Testis (tissue), 3 donors: ENCODE results near the gene ADAM21. TPM values are rescaled to one million over a fixed set of nuclear protein-coding genes. Genes with fewer than 3 reads are reported as not detected.

ENCODE experiments used
- DNase-seq: peaks from one replicate; pipeline ENCODE4 v3.0.0-alpha.2; 2019
- H3K27ac ChIP-seq, 2 donors: fragments of 200-600 bp; sonication (generic); one replicate each; pipeline ENCODE4 v1.5.1; 2019
- H3K27me3 ChIP-seq: fragments of 200-600 bp; sonication (generic); one replicate; pipeline ENCODE4 v1.5.1; 2019
- H3K36me3 ChIP-seq: fragments of 200-600 bp; sonication (generic); one replicate; pipeline ENCODE4 v1.5.1; 2017; ENCODE audit warnings: low read depth; ENCODE audit errors: missing control alignments
- H3K4me1 ChIP-seq: fragments of 200-600 bp; sonication (generic); one replicate; pipeline ENCODE4 v1.5.1; 2019
- H3K4me3 ChIP-seq, 2 donors: fragments of 200-600 bp; sonication (generic); one replicate each; pipeline ENCODE4 v1.5.1; 2017 to 2019
- H3K9me3 ChIP-seq: fragments of 200-600 bp; sonication (generic); one replicate; pipeline ENCODE4 v1.5.1; 2017
- CTCF ChIP-seq, 3 experiments: fragments of 450-650 bp in 2 of 3; fragments of 200-600 bp in 1 of 3; sonication (generic) in 1 of 3; IDR thresholded peaks; one replicate each; pipeline ENCODE4 v1.5.1; 2016 to 2019; ENCODE audit warnings: antibody characterized with exemption in 3 of 3, mild to moderate bottlenecking in 2 of 3, moderate library complexity in 1 of 3
- POLR2A ChIP-seq: fragments of 450-650 bp; IDR thresholded peaks from one replicate; pipeline ENCODE4 v1.6.1; 2017; ENCODE audit warnings: antibody characterized with exemption, mild to moderate bottlenecking, moderate library complexity
- WGBS, 2 donors: methylation state at CpG; one replicate each; pipeline ENCODE4 v1.1.5; 2018; 5-methylcytosine and 5-hydroxymethylcytosine counted together
- intact Hi-C: fragments of 100-400 bp; cut with DNase I; formaldehyde crosslinking; loops from one replicate; pipeline ENCODE4 v1.15.1; 2023; ENCODE audit warnings: low total_unique reads
- polyA plus RNA-seq: library from polyadenylated mRNA; stranded (reverse); fragments of 350-450 nt; fragmentation: Illumina TruSeq; extraction: RNeasy Lipid Tissue Mini Kit (QIAGEN cat#74804); gene quantifications from one replicate; pipeline ENCODE4 v1.2.3, GENCODE V29; 2014; ENCODE audit warnings: low read depth, low replicate concordance; ENCODE audit not compliant: insufficient read depth
- total RNA-seq, 2 donors: library from RNA; depleted of rRNA; stranded (reverse); fragments of >200 nt; gene quantifications; one replicate each; pipeline ENCODE4 v1.2.3, GENCODE V29; 2016

The ADAM21 gene
- total and polyA plus RNA-seq, 3 donors from 2014 or later: 4.6 to 15.6 (median 13.7) TPM

- DNase-seq: no peak
- no peaks in the 10 kb centered on the region for H3K36me3 ChIP-seq
- H3K27ac ChIP-seq: no peak overlapping the region
- TF ChIP-seq CTCF (IDR thresholded peaks at IDR 0.05): no peak
- TF ChIP-seq POLR2A: no peak
- H3K4me3 ChIP-seq: no peak overlapping the region
- no peaks in the 10 kb centered on the region for H3K4me1 ChIP-seq
- 35 to 45% methylated on average over 4 of the region's 4 CpGs for WGBS, 2 donors
- no peaks in the 10 kb centered on the region for H3K27me3 ChIP-seq
- no peaks in the 10 kb centered on the region for H3K9me3 ChIP-seq
- intact Hi-C loops: no loop called here
Observed at GRCh38 chr14:70436867-70437266, 15.1 kb upstream of the ADAM21 start.

- 79 to 96% methylated on average over 3 of the region's 3 CpGs for WGBS, 2 donors
- no peaks in the 10 kb centered on the region for H3K9me3 ChIP-seq
- intact Hi-C loops: no loop called here
- DNase-seq: no peak
- H3K36me3 ChIP-seq: no peaks in the 10 kb centered on the region
- H3K4me1 ChIP-seq: no peaks in the 10 kb centered on the region
- no peak overlapping the region for H3K4me3 ChIP-seq
- no peak overlapping the region for H3K27ac ChIP-seq
- H3K27me3 ChIP-seq: no peaks in the 10 kb centered on the region
- no peak for TF ChIP-seq CTCF (IDR thresholded peaks at IDR 0.05)
- no peak for TF ChIP-seq POLR2A
Observed at GRCh38 chr14:70441641-70442040, 10.3 kb upstream of the ADAM21 start.

DNA sequence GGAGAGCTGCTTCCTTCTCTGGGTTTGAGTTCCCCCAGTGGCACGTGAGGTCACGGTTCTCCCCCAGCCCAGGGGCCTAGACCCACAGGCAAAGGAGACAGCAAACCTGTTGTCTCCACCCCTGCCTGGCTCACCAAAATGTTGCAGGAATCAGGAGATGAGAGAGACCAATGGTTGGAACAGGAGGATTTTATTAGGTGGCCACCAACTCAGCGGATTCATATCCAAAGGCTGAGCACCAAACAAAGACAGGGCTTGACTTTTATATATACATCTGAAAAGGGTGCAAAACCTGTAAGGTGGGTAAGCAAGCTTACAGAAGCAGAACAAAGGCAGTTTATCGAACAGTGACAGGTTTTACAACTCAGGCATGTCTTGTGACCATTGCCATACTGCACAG lies 9.2 kb upstream of the ADAM21 start:
- TF ChIP-seq POLR2A (no peak), CTCF (IDR thresholded peaks at IDR 0.05) (no peak)
- no peak overlapping the region for H3K4me3 ChIP-seq
- no peaks in the 10 kb centered on the region for H3K36me3 ChIP-seq
- H3K4me1 ChIP-seq: no peaks in the 10 kb centered on the region
- no peaks in the 10 kb centered on the region for H3K9me3 ChIP-seq
- H3K27ac ChIP-seq: no peak overlapping the region
- no peaks in the 10 kb centered on the region for H3K27me3 ChIP-seq
- DNase-seq: no peak
- WGBS, 2 donors: 87 to 93% methylated on average over 4 of the region's 4 CpGs
- intact Hi-C loops: no loop called here

GRCh38 chr14:70448633-70449340 lies 3.2 kb upstream of the ADAM21 start:
- H3K4me1 ChIP-seq: no peaks in the 10 kb centered on the region
- H3K36me3 ChIP-seq: no peaks in the 10 kb centered on the region
- intact Hi-C loops: no loop called here
- H3K9me3 ChIP-seq: no peaks in the 10 kb centered on the region
- no peaks in the 10 kb centered on the region for H3K27me3 ChIP-seq
- 70 to 76% methylated on average over 4 of the region's 4 CpGs for WGBS, 2 donors
- no peak overlapping the region for H3K4me3 ChIP-seq
- DNase-seq: no peak
- no peak for TF ChIP-seq CTCF (IDR thresholded peaks at IDR 0.05)
- no peak for TF ChIP-seq POLR2A
- H3K27ac ChIP-seq: no peak overlapping the region

DNA sequence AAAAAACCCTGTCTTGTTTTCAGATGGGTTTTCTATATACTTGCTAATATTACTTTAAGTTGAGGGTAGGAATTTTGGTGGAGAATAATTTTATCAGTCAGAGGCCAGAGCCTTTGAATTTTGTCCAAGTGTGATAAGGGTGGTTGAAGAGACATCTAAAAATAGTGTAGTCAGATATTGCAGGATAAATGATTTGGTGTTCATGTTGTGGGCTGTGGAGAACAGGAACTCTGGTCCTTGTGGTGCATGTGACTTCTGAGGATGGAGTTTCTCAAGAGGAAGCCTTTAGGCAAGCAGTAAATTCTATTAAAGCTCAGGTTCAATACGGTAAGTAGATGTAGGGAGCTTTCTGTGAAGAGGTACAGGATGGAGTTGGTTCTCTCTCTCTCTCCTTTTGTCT lies 2.8 kb downstream of the ADAM21 start:
- no peaks in the 10 kb centered on the region for H3K27me3 ChIP-seq
- WGBS, 2 donors: 68 to 70% methylated on average over 1 of the region's 1 CpG
- no peak overlapping the region for H3K4me3 ChIP-seq
- no peaks in the 10 kb centered on the region for H3K9me3 ChIP-seq
- H3K4me1 ChIP-seq: no peaks in the 10 kb centered on the region
- intact Hi-C loops: no loop called here
- no peak for TF ChIP-seq CTCF (IDR thresholded peaks at IDR 0.05)
- no peak overlapping the region for H3K27ac ChIP-seq
- no peak for DNase-seq
- no peaks in the 10 kb centered on the region for H3K36me3 ChIP-seq
